Measurements from ENCODE around the gene SDC3. TPM values are rescaled to one million over a fixed set of nuclear protein-coding genes. Genes with fewer than 3 reads are reported as not detected.

The SDC3 gene
- total and polyA plus RNA-seq, 12 donors: 13.1 to 57.7 (median 21.7) TPM

DNA sequence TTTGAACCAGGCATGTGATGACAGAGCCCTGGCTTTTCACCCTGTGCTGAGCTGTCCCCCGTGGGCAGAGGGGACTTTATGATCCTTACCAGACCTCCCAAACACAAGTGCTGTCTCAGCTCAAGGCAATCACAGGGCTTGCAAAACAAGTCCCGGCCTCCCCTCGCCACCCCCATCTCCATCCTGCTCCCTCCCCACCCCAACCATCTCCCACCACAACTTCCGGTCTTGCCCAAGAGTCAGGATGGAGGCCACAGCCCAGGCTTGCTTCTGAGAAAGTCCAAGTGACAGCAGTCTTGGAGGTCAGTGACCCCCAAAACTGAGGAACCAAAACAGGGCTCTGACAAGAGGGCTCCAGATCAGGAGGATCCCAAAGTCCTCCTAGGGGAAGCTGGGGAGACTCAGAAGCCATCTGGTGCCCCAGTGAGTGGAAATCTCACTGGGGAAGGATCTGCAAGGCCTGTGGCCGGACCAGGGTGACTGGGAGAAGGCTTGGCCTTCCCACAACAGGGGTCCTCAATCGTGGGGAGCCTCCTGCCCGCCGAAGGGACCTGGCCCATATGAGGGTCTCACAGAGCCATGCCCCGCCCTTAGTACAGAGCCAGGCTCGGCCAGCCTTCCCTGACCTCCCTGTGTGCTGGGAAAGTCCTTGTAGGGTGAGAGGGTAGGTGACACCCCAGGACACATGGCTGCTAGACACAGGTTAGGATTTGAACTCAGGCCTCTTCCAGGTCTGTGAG, 4.5 kb upstream of the SDC3 start:
- H3K27ac ChIP-seq: peak overlapping the region in 4 of 10 donors; percentile 4 to 91 (median 23)
- H3K4me3 ChIP-seq: no peak overlapping the region
- H3K9me3 ChIP-seq: no peaks in the 10 kb centered on the region
- DNase-seq (peak; percentile 45 to 60), ATAC-seq (peak; percentile 7 to 61 (median 26))
- peaks cover 0 to 54% (median 7%) of the 10 kb centered on the region in 9 donors for H3K4me1 ChIP-seq
- TF ChIP-seq, protein P1, sequence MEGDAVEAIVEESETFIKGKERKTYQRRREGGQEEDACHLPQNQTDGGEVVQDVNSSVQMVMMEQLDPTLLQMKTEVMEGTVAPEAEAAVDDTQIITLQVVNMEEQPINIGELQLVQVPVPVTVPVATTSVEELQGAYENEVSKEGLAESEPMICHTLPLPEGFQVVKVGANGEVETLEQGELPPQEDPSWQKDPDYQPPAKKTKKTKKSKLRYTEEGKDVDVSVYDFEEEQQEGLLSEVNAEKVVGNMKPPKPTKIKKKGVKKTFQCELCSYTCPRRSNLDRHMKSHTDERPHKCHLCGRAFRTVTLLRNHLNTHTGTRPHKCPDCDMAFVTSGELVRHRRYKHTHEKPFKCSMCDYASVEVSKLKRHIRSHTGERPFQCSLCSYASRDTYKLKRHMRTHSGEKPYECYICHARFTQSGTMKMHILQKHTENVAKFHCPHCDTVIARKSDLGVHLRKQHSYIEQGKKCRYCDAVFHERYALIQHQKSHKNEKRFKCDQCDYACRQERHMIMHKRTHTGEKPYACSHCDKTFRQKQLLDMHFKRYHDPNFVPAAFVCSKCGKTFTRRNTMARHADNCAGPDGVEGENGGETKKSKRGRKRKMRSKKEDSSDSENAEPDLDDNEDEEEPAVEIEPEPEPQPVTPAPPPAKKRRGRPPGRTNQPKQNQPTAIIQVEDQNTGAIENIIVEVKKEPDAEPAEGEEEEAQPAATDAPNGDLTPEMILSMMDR (IDR thresholded peaks at IDR 0.05): no peak
- H3K27me3 ChIP-seq: peaks cover 0 to 12% (median 0%) of the 10 kb centered on the region in 7 donors
- WGBS, 2 donors: 86 to 87% methylated on average over 10 of the region's 10 CpGs
- intact Hi-C loops (cut with DNase I): loop anchor here in 7 of 10 donors (2.0 to 10.0 kb wide), 5 partner anchors 112 to 1678 kb away; partner anchors contain the start of genes MATN1 (in 4 of the 7), MECR (in 1 of the 7) and PTPRU (in 1 of the 7)
- no peaks in the 10 kb centered on the region for H3K36me3 ChIP-seq

DNA sequence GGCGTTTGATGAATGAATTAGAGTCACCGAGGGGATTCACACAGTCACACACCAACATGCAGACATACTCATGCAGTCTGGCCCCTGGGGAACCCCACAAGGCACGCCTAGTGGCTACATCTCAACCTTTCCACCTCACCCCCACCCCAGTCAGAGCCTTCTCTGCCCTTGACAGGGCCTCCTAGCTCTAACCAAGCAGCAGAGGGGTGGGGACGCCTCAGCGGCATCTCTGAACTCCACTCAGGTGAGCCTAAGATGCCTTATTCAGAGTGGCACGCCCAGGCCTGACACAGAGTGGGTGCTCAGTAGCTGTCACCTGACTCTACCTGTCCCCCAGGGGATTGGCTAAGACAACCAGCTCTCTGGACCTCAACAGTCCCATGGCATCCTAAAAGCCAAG, 3.7 kb upstream of the SDC3 start:
- DNase-seq: no peak

DNA sequence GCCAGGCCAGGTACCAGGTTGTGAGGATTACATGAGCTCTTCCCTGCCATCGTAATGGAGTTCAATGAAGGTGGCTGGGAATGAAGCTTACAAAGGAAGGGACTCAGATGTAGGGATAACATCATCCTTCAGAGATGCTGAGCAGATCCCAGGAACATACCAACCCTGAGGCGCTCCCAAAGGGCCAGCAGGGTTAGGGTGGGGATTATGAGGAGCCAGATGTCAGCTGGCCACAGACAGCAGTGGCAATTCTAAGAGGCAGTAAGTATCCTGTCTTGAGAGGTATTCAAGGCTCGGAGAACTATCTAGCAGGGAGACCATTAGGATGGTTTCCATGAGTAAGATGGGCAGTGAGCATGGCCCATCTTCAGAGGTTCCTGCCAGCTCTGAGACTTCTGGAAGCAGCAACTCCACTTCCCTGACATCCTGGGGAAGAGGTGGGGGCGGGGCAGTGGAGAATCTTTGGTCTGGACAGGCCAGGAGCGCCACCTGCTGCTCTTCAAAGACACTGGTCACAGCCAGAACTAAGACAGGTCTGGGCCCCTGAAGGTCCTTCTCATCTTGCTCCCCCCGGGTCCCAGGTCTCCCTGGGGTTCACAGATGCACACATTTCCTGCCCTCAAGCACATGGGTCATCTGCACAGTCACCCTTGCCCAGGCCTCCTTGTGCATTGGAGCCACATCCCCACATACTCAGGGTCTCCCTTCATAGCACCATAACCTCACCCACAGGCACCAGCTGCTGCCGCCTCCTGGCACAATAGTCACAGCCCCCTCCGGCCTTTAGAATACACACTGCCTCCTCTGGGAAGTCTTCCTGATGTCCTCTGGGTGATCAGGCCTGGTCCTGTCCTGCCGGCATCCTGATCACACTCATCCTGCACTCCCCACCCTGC, 2.7 kb upstream of the SDC3 start:
- Histone ChIP-seq H3K9me3 (no peaks in the 10 kb centered on the region), H3K4me3 (no peak overlapping the region), H3K4me1 (peaks cover 3 to 61% (median 20%) of the 10 kb centered on the region in 9 donors), H3K27me3 (peaks cover 0 to 27% (median 0%) of the 10 kb centered on the region in 7 donors), H3K27ac (peak overlapping the region in 1 of 10 donors; percentile 85), H3K36me3 (no peaks in the 10 kb centered on the region)
- ATAC-seq: peak; percentile 68 to 88 (median 79)
- DNase-seq: peak; percentile 87 to 90
- WGBS, 2 donors: 39 to 41% methylated on average over 9 of the region's 9 CpGs
- intact Hi-C loops (cut with DNase I): loop anchor here in 8 of 10 donors (1.0 to 10.0 kb wide), 10 partner anchors 109 to 1677 kb away; partner anchors contain the start of genes MATN1 (in 4 of the 8), MECR (in 1 of the 8) and PTPRU (in 1 of the 8)
- TF ChIP-seq, protein P1 (IDR thresholded peaks at IDR 0.05): peak; percentile 77 to 94 (median 89)

More for the DNA sequence above, 3.7 kb upstream of the SDC3 start:
- Histone ChIP-seq H3K36me3 (no peaks in the 10 kb centered on the region), H3K27me3 (peaks cover 0 to 20% (median 0%) of the 10 kb centered on the region in 7 donors), H3K9me3 (no peaks in the 10 kb centered on the region), H3K4me3 (no peak overlapping the region), H3K4me1 (peaks cover 0 to 51% (median 12%) of the 10 kb centered on the region in 9 donors), H3K27ac (peak overlapping the region in 1 of 10 donors; percentile 80)
- TF ChIP-seq, protein P1 (IDR thresholded peaks at IDR 0.05): no peak
- ATAC-seq: no peak
- WGBS, 2 donors: 85 to 86% methylated on average over 6 of the region's 6 CpGs
- intact Hi-C loops (cut with DNase I): loop anchor here in 7 of 10 donors (2.0 to 10.0 kb wide), 5 partner anchors 111 to 1677 kb away; partner anchors contain the start of genes MATN1 (in 4 of the 7), MECR (in 1 of the 7) and PTPRU (in 1 of the 7)
